HG03139 (cell line): ENCODE measurements around the gene SNRPB.

Source experiments
- ATAC-seq: cut with Tn5 transposase; IDR thresholded peaks from one replicate; pipeline ENCODE4 v1.9.1; 2021; ENCODE audit not compliant: unreplicated experiment

Gene SNRPB

DNA sequence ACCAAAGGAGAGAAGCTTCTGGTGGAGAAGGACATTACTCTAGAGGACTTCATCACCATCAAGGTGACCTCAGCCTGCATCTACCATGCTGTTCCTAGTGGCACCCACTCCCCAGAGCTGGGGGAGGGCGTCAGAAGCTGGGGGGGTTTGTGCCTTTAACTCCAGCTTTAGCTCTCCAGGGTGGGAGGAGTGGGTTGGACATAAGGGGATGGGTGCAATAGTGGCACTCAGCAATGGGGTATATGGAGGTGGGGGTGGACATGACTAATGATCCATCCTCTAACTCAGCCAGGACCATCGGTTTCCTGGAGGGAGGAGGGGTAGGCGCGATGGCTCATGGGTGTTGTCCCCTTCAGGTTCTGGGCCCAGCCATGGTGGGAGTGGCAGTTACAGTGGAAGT is 40.1 kb downstream of the SNRPB start:
- ATAC-seq: no peak

GRCh38 chr20:2429051-2429450 is 41.5 kb downstream of the SNRPB start:
- ATAC-seq: no peak

GRCh38 chr20:2421247-2421646 is 49.3 kb downstream of the SNRPB start:
- no peak for ATAC-seq

GRCh38 chr20:2420510-2420909 is 50.1 kb downstream of the SNRPB start:
- ATAC-seq: no peak

- no peak for ATAC-seq
Observed at GRCh38 chr20:2418388-2418787, 52.2 kb downstream of the SNRPB start.

DNA sequence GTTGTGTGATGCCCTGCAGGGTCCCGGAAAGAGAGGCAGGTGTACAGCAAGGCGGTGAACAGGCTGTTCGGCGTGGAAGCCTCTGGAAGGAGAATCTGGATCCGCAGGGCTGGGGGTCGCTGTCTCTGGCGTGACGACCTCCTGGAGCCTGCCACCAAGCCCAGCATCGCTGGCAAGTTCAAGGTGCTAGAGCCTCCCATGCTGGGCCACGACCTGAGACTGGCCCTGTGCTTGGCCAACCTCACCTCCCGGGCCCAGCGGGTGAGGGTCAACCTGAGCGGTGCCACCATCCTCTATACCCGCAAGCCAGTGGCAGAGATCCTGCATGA is 53.4 kb downstream of the SNRPB start:
- no peak for ATAC-seq

DNA sequence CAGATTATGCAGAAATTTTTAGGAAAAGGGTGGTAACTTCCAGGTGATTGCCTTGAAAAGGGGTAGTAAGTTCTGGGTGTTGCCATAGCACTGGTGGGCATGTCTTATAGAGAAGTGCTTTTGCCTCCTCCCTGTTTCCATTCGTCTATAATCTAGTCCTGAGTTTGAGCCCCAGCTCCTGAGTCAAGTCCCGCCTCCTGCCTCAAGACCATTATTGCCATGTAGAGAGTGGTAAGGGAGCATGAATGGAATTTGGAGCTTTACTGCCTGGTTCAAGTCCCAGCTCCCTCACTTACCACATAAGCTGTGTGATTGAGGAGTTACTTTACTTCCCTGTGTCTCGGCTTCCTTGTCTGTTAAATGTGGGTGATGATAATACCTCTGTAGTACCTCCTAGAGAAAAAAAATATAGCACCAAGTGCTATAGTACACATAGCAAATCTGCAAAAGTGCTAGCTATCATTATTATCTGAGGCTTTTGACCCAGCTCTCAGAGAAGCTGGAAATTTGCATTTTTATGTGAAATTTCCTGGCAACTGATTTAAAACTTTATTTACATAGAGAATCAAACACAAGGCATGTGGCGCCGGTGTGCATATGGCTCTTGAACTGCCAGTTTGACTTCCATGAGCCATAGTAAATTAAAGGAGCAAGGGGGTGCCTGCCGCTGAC is 53.9 kb downstream of the SNRPB start:
- no peak for ATAC-seq
